Ishikawa (cell line): ENCODE measurements around the gene CATSPERB.

ENCODE experiments used
- EP300 ChIP-seq: IDR thresholded peaks from 2 replicates; pipeline ENCODE4 v1.6.1; 2012; ENCODE audit warnings: borderline replicate concordance
- NFIC ChIP-seq: IDR thresholded peaks from 2 replicates; pipeline ENCODE4 v1.6.1; 2012
- RAD21 ChIP-seq: IDR thresholded peaks from 2 replicates; pipeline ENCODE4 v1.6.1; 2012; ENCODE audit warnings: low read depth
- ZBTB7A ChIP-seq: IDR thresholded peaks from 2 replicates; pipeline ENCODE4 v1.6.1; 2012; ENCODE audit warnings: low read depth
- TF ChIP-seq, protein P1 (sequence below): IDR thresholded peaks from 2 replicates; pipeline ENCODE4 v1.6.1; 2012

DNA sequence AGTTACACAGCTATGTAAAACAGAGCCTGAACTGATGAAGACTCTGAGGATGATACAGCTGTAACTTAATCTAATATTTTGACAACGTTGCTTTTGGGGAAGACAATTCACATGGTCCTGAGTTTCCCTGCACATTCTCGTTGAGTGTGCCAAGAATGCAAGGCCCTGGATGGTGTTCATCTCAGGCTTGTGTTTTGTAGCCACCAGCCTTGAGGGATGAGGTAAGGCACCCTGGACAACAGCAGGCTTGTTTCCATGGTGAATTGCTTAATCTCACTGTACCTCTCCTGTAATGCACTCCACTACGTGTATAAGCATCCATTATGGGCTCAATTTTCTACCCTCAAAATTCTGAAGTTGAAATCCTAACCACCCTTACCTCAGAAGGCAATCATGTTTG is 2.1 kb downstream of the CATSPERB start:
- TF ChIP-seq, protein P1, sequence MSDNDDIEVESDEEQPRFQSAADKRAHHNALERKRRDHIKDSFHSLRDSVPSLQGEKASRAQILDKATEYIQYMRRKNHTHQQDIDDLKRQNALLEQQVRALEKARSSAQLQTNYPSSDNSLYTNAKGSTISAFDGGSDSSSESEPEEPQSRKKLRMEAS, result no peak
- TF ChIP-seq NFIC (no peak), RAD21 (no peak), EP300 (no peak), ZBTB7A (no peak)
